Upper lobe of right lung (tissue), 1 donor: ENCODE measurements around the gene SLC9A6. TPM values are rescaled to one million over a fixed set of nuclear protein-coding genes. Genes with fewer than 3 reads are reported as not detected.

Experiments used
- ATAC-seq: fragments of 200-7000 bp; cut with Tn5 transposase; one replicate; pipeline ENCODE4 v1.9.1; 2020; ENCODE audit warnings: mild to moderate bottlenecking, moderate library complexity
- DNase-seq: peaks from one replicate; pipeline ENCODE4 v3.0.0-alpha.2; 2020
- H3K27ac ChIP-seq: fragments of 200-600 bp; one replicate; pipeline ENCODE4 v1.8.0; 2022
- H3K27me3 ChIP-seq: fragments of 200-600 bp; one replicate; pipeline ENCODE4 v1.8.0; 2022; ENCODE audit warnings: mild to moderate bottlenecking
- H3K36me3 ChIP-seq: fragments of 200-600 bp; one replicate; pipeline ENCODE4 v1.8.0; 2022
- H3K4me1 ChIP-seq: fragments of 200-600 bp; one replicate; pipeline ENCODE4 v1.8.0; 2022
- H3K4me3 ChIP-seq: fragments of 200-600 bp; one replicate; pipeline ENCODE4 v1.8.0; 2022; ENCODE audit warnings: mild to moderate bottlenecking
- H3K9me3 ChIP-seq: fragments of 200-600 bp; one replicate; pipeline ENCODE4 v1.8.0; 2022
- intact Hi-C: fragments of 100-400 bp; cut with DNase I; formaldehyde crosslinking; loops from one replicate; pipeline ENCODE4 v1.11.0; 2022
- total RNA-seq: library from RNA; stranded (reverse); fragmentation: NEBNext Ultra II Directional; extraction: Animal tissue kit (Norgen Biotek cat#: 25700); gene quantifications from one replicate; pipeline ENCODE4 v1.2.1, GENCODE V29; 2021
- TF ChIP-seq, protein P1 (sequence below): fragments of 200-600 bp; IDR thresholded peaks from one replicate; pipeline ENCODE4 v1.8.0; 2022; ENCODE audit warnings: antibody characterized with exemption
- donor health status: DM: no; HTN: yes; CAD: no; lungs with severe emphysema.

Gene SLC9A6
- total RNA-seq, 1 donor from 2014 or later, result 13.2 TPM

DNA sequence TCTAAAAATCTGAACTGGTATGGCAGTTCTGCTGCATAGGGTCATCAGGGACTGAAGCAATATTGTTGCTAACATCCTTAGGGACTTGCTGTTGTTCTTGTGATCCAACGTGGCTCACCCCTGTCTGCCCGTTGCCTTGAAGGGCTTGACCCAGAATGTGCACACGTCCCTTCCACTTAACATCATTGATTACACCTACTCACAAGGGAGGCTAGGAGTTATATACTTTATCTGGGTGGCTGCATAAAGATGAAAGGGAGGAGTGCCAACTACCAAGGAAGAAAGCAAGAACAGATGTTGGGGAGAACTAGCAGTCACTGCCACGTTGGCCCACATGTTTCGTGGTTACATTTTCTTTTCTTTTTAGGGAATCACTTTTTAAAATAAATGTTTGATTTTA, 34.0 kb downstream of the SLC9A6 start:
- intact Hi-C loops, result no loop called here
- H3K27me3 ChIP-seq, result no peaks in the 10 kb centered on the region
- H3K36me3 ChIP-seq, result peaks cover 9% of the 10 kb centered on the region
- no peaks in the 10 kb centered on the region for H3K9me3 ChIP-seq
- no peaks in the 10 kb centered on the region for H3K4me1 ChIP-seq
- ATAC-seq, result no peak
- no peak overlapping the region for H3K4me3 ChIP-seq
- DNase-seq, result no peak
- H3K27ac ChIP-seq, result no peak overlapping the region
- TF ChIP-seq, protein P1, sequence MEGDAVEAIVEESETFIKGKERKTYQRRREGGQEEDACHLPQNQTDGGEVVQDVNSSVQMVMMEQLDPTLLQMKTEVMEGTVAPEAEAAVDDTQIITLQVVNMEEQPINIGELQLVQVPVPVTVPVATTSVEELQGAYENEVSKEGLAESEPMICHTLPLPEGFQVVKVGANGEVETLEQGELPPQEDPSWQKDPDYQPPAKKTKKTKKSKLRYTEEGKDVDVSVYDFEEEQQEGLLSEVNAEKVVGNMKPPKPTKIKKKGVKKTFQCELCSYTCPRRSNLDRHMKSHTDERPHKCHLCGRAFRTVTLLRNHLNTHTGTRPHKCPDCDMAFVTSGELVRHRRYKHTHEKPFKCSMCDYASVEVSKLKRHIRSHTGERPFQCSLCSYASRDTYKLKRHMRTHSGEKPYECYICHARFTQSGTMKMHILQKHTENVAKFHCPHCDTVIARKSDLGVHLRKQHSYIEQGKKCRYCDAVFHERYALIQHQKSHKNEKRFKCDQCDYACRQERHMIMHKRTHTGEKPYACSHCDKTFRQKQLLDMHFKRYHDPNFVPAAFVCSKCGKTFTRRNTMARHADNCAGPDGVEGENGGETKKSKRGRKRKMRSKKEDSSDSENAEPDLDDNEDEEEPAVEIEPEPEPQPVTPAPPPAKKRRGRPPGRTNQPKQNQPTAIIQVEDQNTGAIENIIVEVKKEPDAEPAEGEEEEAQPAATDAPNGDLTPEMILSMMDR, result no peak

DNA sequence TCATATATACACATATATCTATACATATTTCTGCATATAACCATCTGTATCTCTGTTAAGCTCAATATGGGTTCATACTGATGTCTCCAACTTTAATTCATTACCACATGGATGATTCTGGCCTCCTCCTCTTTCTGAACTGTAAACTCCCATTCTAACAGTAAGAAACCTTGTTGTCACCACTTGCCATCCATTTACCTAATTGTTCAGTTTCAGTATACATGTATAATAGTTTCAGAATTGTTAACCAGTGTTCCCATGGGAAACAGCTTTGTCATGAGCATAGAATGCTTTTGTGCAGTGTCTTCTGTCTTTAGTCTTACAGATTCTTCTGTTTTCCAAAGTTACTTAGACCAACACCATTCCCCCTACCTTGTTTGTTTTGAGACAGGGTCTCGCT, 35.9 kb downstream of the SLC9A6 start:
- no peaks in the 10 kb centered on the region for H3K4me1 ChIP-seq

DNA sequence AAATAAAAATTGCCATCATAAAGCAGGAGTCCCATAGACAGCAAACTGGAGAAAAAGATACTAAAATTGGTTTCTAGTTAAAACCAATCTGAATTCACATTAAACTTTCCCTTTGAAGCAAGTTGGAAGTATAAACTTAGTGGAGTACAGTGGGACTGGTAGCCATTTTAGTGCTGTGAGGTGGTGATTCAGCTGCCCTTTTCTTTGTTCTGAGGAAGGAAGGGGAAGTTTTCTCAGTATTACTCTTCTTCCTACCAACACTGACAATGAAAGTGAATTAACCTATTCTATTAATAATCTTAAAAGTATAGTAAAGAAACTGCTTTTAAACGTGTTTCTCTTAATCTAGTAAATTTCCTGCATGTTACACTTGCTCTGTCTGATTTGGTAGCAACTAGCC, 36.7 kb downstream of the SLC9A6 start:
- H3K27ac ChIP-seq, result no peak overlapping the region
- H3K27me3 ChIP-seq, result no peaks in the 10 kb centered on the region
- H3K9me3 ChIP-seq, result no peaks in the 10 kb centered on the region
- TF ChIP-seq, protein P1, result no peak
- intact Hi-C loops, result no loop called here
- H3K36me3 ChIP-seq, result peaks cover 18% of the 10 kb centered on the region
- ATAC-seq (no peak), DNase-seq (no peak)
- H3K4me1 ChIP-seq, result no peaks in the 10 kb centered on the region
- H3K4me3 ChIP-seq, result no peak overlapping the region

More for the DNA sequence above, 35.9 kb downstream of the SLC9A6 start:
- Histone ChIP-seq H3K4me3 (no peak overlapping the region), H3K27me3 (no peaks in the 10 kb centered on the region), H3K9me3 (no peaks in the 10 kb centered on the region), H3K36me3 (peaks cover 18% of the 10 kb centered on the region), H3K27ac (no peak overlapping the region)
- TF ChIP-seq, protein P1, result no peak
- no peak for DNase-seq
- no peak for ATAC-seq
- intact Hi-C loops, result no loop called here

DNA sequence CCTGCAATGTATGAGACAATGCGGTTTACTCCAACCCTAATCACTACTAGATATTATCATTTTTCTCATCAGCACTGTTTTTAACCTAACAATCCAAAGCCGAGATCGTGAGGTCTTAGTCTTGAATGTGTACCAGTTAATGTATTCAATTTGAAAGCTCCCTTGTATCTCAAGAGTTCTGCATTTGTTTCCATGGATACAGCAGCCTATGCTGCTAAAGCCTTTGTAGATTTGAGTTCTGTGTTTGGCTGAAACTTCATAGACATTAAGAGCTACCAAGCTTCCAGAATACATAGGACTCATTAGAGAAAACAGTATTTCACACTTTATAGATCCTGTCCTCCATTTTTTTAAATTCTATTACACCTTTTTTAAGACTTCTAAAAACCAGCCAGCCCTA, 39.9 kb downstream of the SLC9A6 start:
- no peaks in the 10 kb centered on the region for H3K27me3 ChIP-seq
- H3K27ac ChIP-seq, result no peak overlapping the region
- peaks cover 9% of the 10 kb centered on the region for H3K36me3 ChIP-seq
- H3K4me3 ChIP-seq, result no peak overlapping the region
- no peaks in the 10 kb centered on the region for H3K9me3 ChIP-seq
- no peak for ATAC-seq
- no peaks in the 10 kb centered on the region for H3K4me1 ChIP-seq
- intact Hi-C loops, result no loop called here
- no peak for DNase-seq
- TF ChIP-seq, protein P1, result no peak

DNA sequence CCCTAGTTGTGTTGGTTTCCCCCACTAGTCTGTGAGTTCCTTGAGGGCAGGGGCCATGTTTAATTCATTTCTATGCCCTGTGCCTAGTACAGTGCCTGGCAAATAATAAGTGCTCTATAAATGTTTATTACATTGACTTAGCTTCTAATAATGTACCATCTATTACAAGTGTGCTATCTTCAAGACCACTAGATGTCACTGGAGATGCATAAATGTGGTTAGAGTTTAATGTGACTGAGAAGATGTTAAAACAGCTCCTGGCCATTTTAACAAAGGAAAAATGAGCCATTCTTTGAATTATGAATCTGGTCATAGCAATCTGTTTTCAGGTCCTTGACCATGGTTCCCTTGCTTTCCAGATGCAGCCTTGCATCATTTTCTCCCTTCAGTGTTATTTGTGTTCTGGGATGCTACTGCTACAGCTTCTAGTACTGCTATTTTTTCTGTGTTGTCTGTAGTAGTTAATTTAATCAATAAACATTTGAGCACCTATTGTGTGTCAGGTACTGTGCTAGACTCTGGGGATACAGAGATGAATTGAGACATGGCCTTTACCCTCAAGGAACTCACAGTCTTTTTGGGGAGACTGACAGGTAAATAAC, 43.2 kb downstream of the SLC9A6 start:
- Histone ChIP-seq H3K36me3 (peaks cover 9% of the 10 kb centered on the region), H3K27me3 (no peaks in the 10 kb centered on the region), H3K4me3 (no peak overlapping the region), H3K4me1 (no peaks in the 10 kb centered on the region), H3K27ac (peak overlapping the region; percentile 55), H3K9me3 (no peaks in the 10 kb centered on the region)
- ATAC-seq (peak; percentile 66), DNase-seq (no peak)
- TF ChIP-seq, protein P1, result peak; percentile 49
- intact Hi-C loops, result no loop called here

DNA sequence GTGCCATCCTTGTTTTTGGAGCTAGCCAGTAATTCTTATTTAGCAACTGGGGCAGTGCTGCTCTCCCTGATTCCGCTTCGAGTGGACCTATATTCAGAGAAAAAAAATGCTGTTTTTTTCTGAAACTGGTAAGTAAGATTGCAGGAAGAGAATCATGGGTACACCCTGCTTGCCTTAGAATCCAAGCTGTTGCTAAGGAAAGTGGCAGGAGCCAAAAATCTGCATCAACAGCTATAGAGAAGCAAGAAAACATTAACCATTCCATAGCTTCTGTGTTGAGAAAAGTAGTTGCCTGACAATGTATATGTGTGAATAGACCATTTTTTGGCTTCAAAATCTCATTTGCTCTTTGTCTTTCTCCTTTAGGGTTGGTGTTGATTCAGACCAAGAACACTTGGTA, 44.5 kb downstream of the SLC9A6 start:
- TF ChIP-seq, protein P1, result no peak
- no peaks in the 10 kb centered on the region for H3K9me3 ChIP-seq
- H3K36me3 ChIP-seq, result peaks cover 5% of the 10 kb centered on the region
- ATAC-seq (no peak), DNase-seq (no peak)
- no peak overlapping the region for H3K4me3 ChIP-seq
- intact Hi-C loops, result loop anchor here (10.0 kb wide), 1 partner anchor 125 kb away; no protein-coding TSS in a partner anchor
- H3K4me1 ChIP-seq, result no peaks in the 10 kb centered on the region
- no peaks in the 10 kb centered on the region for H3K27me3 ChIP-seq
- peak overlapping the region; percentile 55 for H3K27ac ChIP-seq
